Suppressor macrophage treated with lipopolysaccharide for 1 hour (primary cell): ENCODE measurements around the gene KIF17.

Source experiments
- DNase-seq, 3 donors: peaks; one replicate each; pipeline ENCODE4 v3.0.0-alpha.2; 2020 to 2022

The KIF17 gene

DNA sequence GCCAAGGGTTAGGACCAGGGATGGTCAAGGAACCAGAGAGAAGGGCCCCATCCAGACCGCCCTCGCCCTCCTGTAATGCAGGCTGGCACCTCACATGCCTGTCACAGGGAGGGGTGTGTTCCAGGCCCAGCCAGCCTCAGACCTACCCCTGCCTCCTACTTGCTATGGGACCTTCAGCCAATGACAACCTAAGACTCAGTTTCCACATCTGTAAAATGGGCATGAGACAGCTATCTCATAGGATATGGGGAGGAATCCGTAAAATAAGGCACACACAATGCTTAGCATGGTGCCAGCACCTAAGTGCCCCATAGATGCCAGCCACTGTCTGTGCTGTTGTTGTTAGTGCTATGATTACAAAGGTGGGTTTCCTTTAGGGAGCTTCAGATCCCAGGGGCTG is 7.9 kb downstream of the KIF17 start:
- no peak for DNase-seq

DNA sequence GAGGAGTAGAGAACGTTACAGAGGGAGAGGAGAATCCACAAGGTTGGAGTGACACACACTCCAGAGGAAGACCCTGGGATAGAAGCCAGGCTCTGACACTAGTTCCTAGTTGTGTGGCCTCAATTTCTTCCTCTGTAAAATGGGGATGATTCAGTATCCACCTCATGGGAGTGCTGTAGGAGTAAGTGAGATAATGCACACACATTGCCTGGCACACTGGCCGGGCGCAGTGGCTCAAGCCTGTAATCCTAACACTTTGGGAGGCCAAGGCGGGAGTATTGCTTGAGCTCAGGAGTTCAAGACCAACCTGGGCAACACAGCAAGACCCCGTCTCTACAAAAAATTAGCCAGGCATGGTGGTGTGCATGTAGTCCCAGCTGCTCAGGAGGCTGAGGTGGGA is 8.9 kb downstream of the KIF17 start:
- no peak for DNase-seq

DNA sequence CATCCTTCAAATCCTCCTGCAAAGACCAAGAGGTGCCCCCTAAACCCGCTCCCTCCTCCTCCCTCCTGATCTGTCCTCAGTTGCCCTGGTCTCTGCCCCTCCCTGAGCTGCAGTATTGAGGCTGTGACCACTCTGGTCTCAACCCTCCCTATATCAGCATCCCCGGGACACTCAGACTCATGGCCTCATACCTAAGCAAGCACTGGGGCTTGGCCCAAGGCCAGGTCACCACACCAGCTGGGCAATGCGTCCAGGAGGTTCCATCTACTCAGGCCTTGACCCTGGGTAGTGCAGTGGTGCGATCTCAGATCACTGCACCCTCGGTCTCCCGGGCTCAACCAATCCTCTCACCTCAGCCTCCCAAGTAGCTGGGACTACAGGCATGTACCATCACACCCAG is 9.8 kb downstream of the KIF17 start:
- DNase-seq, result no peak

DNA sequence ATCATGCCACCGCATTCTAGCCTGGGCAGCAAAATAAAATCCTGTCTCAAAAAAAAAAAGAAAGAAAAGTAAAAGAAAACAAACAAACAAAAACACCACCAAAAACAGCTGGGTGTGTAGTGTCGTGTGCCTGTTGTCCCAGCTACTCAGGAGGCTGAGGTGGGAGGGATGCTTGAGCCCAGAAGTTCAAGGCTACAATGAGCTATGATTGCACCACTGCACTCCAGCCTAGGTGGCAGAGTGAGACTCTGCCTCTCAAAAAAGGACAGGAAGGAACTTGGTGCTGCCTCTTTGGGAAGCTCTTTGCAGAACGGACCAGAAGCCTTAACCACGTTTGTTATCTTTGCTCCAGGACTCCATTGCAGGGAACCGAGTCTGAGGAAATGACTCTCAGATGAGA is 11.0 kb downstream of the KIF17 start:
- DNase-seq, result no peak

DNA sequence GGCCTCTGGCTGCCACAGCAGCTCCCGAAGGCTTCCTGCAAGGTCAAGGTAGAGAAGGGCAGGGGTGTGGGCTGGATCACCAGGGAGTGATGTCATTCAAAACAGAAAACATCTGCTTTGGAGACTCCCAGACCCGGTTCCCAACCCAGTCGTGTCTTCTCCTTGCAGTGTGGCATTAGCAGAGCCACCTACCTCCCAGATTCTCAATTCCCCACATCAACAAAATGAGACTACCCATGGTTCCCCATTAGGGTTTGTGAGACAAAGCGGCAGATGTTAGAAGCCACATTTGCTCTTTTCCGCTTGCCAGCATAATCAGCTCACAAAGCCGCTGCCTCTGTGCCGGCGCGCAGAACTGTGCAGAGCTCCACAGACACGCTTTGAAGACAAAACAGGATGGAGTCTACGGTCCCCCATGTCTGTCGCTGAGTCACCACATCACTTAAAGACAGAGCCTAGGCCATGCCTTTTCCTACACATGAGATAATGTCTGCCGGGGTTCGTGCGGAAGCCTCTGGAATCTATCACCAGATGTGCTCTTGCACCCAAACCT is 12.5 kb downstream of the KIF17 start:
- no peak for DNase-seq

DNA sequence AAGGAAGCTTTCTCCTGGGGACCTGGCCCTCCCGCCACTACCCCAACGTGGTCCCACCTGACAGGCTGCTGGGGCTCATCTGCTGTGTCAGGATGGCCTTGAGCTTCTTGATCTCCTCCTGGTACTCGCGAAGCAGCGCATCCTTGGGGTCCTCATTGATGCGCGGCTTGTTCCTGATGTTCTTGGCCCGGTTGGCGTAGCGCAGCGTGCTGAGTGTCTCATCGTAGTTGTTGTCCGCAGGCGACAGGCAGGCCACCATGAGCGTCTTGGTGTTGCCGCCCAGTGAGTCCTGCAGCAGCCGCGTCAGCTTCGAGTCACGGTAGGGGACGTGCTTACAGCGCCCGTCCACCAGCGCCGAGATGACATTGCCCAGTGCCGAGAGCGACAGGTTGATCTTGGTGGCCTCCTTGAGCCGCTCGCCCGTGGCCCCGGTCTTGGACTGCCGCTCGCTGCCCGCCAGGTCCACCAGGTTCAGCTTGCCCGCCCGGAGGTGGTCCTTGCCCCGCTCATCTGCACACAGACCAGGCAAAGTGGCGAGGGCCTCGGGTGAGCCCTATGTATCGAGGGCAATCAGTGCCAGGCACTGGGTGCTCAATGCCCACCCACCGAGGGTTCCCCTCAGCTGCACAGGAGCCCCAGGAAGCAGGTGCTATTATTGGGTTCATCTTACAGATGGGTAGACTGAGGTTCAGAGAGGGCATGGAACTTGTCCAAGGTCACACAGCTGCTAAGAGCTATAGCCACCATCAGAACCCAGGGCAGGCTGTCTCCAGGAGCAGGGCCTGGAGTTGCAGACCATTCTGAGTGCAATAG is 13.2 kb downstream of the KIF17 start:
- no peak for DNase-seq

DNA sequence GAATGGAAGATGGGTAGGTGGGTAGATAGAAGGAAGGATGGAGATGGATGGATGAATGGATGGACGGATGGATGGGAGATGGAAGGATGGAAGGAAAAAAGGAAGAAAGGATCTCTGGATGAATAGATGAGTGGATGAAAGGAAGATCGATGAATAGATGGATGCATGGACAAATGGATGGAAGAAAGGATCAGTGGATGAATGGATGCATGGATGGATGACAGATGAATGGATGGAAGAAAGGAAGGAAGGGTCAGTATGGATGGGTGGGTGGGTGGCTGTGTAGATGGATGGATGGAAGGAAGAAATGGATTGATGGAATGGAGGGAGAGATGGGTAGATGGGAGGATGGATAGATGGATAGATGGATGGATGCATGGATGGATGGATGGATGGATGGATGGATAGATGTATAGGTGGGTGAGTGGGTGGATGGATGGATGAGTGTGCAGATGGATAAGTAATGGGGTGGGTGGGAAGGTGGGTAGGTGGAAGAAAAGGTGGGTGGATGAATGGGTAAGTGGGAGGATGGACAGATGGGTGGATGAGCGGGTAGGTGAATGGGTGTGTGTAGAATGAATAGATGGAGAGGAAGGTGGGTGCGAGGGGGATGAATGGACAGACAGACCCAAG is 14.6 kb downstream of the KIF17 start:
- DNase-seq, result no peak

DNA sequence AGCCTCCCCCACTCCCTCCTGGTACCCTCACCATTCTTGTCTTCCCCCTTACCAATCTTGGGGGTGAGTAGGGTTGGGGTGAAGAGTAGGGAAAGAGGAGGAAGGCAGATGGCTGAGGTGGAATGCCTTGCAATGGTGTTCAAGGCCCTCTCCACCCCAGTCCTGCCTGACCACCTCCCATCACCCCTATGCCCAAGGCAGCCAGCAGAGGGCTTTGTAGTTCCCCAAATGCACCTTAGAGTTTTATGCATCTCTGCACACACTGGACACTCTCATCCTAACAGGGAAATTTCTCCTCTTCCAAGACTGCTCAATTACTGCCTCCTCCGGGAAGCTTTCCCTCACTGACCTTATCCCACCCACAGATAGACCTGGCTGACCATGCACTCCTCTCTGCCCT is 15.4 kb downstream of the KIF17 start:
- peak in 2 of 3 donors; percentile 23 to 35 for DNase-seq

DNA sequence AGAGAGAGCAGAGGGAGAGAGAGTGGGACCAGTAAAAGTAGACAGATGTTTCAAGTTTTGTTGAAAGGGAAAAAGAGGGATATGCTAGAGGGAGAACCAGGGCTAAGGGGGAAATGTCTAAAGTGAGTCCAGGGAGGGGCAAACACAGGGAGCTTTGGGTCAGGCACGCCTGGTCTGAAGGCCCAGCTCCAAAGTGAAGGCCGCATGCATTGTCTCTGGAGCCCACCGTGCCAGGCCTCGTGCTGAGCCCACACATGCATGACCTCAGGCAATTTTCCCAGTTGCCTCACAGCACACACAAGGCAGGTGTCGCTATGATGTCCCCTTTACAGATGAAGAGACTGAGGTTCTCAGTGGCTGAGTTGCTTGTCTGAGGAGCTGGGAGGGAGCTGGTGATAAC is 16.0 kb downstream of the KIF17 start:
- no peak for DNase-seq

DNA sequence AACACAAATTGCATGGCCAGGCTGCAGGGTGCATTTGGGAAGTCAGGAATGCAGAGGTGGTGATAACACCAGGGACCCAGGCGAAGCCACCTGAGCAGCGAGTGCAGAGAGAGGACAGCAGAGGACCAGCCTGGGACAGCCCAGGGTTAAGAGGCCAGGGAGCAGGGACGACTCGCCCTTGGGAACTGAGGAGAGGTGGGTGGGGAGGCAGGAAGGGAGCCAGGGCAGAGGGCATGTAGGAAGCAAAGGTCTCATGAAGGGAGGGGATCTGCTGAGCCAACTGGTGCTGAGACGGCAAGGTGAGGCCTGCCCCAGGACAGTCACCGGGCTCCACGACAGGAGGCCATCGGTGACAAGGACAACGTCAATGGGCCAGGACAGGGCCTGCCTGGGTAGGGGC is 16.4 kb downstream of the KIF17 start:
- no peak for DNase-seq

DNA sequence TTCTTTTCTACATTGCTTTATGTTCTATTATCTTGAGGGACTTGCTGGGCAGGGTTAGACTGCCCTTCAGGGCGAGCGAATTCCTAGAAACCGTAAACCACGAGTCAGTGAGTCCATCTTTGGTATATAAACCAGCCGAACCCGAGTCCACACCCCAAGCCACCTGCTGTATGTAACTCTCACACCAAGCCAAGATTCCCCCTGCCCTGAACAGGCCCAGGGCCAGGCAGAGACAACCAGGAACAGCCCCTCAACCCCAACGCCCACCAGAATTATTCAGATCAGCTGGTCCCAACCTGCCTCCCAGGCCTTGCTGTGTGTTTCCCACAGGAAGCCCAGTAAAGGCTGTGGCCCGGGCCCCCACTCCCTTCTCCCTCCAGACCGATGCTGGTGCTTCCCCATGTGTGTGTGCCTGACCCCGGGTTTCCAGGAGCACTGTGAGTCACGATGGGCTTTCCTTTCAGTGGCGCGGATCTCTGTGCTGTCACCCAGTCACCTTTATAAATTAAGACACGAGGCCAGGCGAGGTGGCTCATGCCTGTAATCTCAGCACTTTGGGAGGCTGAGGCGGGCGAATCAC is 17.1 kb downstream of the KIF17 start:
- peak in 2 of 3 donors; percentile 21 to 41 for DNase-seq

DNA sequence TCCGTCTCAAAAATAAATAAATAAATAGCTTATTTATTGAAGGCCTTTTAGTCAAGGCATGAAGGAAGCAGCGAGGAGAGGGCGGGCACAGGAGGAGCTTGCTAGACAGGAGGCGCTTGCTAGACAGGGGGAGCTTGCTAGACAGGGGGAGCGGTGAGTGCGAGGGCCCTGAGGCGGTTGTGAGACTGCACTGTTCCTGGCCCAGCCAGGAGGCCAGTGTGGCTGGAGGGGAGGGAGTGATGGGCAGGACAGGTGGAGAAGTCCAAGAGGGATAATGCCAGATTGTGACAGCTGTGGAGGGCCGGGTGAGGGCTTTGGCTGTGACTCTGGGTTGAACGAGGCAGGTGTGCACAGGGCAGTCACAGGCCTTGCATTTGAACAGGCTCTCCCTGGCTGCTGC is 18.2 kb downstream of the KIF17 start:
- no peak for DNase-seq

DNA sequence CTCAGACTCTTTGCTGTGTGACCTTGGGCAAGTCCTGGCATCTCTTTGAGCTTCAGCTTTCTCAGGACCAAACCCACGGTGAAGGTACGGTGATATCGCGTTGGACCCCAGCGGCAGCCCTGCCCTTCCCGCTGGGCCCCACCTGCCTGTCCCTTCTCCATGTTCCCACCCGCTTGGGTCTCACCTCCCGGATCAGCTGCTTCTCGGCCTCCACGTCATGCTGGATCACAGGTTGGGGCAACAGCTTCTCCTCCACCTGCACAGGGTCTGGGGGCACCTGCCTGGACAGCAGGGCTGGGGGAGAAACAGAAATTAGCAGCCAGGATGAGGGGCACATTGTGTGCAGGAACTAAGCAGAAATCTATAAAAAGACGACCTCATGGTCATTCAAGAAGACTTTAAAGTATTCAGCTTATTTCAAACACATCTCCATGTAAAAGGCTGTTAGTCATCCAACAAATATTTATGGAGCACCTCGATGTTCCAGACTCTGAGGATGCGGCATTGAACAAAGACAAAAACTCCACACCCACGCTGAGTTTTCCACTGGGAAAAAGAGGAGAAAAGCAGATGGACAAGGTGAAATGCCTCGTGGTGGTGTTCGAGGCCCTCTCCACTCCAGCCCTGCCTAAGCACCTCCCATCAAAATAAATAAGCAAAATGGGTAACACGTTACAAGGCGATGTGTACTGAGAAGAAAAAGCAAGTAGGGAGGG is 19.5 kb downstream of the KIF17 start:
- DNase-seq, result no peak

DNA sequence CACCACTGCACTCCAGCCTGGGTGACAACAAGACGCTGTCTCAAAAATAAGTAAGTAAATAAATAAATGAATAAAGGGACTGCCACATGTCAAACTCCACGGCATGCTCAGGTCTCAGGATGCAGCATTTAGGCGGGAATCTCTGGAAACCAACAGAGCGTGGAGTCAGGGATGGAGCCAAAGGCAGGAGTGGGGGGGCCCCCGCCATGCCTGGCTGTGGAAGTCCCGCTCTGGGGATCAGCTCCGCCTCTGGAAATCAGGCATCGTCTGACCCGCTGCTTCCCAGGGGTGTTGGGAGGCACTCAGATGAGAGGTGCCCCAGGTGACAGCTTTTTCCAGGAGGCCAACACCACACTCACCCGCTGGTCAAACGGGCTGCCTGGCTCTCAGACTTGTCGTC is 20.2 kb downstream of the KIF17 start:
- no peak for DNase-seq

DNA sequence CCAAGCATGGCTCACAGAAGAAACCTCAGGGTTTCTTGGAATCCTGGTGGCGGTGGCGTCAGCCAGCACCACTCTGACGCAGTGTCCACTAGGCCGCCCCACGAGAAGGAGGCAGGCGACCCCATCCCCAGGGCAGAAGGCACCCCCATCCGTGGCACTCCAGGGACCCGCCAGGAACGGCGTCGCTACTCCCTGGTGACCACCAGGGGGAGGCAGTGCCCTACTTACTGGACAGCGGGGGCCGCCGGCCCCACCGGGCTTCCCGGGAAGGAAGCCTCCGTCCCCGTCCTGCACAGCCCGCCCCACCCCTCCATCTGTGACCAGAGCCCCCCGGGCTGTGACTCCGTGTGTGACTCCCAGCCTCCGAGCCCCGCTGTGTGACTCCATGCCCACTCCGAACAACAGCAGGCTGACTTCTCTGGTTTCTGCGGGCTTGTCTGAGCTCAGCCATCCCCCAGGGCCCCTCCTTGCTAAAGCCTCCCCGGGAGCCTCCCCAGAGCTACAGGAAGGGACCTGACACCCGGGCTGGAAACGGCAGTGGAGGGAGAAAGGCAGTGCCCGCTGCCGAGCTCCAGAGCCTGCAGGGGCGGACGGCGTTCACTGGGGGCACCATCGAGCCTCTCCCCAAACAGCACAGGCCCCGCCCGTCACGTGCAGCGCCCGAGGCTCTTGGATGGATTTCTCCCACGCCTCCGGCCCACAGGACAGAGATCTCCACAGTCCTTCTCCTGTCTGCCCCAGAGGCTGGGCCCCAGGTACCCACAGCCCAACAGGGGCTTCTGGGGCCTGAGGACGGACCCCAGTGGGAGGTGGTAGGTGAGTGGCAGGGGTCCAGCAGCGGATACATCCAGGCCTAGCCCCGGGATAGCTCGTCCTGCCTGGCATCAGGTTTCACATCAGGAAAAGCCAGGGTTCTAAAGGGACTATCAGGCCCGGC is 21.1 kb downstream of the KIF17 start:
- DNase-seq, result peak; percentile 89 to 93 (median 90)

DNA sequence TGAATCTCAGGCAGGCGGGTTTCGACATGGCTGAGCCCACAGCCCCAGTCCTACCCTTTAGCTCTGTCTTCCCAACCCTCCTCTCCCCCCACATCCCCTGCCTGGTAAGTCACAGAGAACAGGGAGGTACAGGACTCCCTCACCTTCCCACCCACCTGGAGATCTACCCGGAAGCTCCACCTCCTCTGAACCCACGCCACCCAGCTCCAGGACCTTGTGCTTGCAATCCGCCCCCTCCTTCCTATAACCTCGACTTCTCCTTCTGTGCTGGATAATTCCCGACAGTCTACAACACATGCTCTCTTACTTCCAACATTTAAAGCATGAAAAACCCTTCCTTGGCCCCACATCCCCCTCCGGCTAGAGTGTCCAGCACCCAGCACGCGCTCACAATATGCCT is 22.3 kb downstream of the KIF17 start:
- peak in 2 of 3 donors; percentile 11 to 31 for DNase-seq

DNA sequence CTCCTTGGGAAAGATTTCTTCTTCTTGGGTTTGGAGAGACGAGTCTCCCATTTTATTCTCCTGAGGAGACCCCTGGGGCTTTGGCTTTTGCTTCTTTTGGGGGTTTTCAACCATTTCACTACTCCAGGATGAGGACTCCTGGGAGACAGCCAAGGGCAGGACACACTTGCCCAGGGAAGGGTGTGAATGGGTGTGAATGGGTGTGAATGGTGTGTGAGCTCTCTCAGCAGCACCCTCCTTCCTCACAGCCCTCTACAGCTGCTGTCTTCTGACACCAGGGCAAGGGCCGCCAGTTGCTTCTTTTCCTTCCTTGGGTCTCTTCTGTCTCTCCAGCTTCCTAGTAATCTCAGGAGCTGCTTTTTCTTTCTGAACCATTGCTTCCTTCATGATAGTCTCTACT is 24.2 kb downstream of the KIF17 start:
- DNase-seq, result no peak

DNA sequence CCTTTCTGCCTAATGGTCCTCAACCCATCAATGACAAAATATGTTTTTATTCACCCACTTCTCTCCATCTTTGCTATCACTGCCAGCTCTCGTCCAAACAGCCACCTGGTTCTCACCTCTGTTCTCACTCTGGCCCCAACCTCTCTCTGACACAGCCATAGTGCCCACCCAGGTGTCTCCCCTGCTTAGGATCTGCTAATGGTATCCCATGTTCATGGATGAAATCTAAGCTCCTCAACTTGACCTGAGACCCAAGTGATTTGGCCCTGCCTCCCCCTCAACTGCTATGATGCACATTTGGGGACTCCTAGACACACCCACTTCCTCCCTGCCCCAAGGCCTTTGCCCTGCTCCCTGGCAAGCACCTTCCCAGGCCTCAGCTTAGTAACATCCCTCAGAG is 25.9 kb downstream of the KIF17 start:
- peak; percentile 28 to 49 (median 32) for DNase-seq

DNA sequence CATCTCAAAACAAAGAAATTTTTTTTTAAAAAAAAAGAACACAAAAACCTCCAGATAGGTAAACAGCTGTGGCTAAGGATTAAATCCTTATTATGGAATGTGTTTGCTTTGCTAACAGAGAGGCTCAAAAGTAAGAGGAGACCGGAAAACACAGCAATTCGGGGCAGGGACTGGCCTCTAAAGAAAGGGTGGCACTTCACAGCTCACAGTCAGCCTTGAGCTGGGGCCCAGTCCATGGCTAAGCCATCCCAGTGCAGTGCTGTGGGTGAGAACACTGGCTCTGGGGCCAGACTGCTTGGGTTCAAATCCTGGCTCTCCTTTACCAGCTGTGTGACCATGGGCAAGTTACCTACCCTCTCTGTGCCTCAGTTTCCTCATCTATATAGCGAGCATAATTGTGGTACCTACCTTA is 28.2 kb downstream of the KIF17 start:
- DNase-seq, result no peak

DNA sequence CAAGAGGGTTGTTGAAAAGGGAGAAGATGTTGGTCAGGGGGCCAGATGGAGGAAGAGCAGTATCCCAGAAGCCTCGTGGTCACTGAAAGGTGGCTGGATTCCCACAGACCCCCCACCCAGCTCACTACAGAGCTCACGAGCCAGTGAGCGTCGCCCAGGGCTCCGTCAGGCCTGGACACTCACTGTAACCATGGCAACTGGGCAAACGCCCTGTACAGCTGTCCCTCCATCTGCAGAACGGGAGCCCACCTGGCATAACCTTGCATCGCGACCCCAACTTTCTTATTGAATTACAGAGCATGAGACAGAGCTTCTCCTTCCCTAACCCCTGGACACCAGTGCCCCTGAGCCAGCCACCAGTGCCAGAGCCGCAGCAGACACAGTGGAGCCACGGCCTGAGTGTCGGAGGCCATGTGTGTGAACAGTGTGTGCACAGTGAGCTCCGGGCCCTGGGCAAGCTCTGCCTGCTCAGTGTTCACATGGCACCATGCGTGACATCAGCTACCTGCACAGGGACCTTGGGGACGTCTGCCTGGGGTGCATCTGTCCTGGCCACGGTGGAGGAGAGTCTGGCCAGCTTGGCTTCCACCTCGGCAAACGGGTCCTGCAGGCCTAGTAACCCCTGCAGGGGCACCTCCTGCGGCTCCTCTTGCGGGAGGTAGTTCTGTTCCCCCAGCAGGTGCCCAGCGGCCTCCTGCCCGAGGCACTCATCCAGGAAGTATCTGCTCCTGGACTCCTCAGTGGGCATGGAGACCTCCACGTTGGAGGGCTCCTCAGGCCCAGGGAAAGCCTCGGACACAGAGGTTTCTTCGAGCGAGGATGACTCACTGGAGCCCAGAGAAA is 30.7 kb downstream of the KIF17 start:
- no peak for DNase-seq

DNA sequence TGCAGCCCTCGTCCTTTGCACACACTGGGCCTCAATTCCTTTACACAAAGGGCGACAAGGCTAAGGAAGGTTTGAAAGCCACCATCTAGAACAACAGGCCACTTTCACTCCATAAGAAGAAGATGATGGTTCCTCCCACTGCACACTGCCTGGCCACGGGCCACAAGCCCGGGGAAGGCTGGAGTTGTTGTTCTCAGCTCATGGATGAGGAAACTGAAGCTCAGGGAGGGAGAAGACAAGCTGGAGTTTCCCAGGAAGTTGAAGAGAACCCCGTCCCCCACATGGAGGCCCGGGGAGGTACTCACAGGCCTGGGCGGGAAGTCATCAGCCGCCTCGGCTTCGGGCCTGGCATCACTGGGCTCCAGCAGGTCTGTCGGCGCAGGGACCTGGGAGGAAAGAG is 32.1 kb downstream of the KIF17 start:
- peak; percentile 38 to 68 (median 57) for DNase-seq
